ENCODE data around the gene BMPR1B. TPM values are rescaled to one million over a fixed set of nuclear protein-coding genes. Genes with fewer than 3 reads are reported as not detected.
"Not testable (repeated sequence)": the region's sequence is repeated elsewhere in the genome, so short reads cannot be mapped to it uniquely, and the experiment has no call there.

BMPR1B gene
- total RNA-seq, 1 experiment from 2014 or later = 1.7 TPM

GRCh38 chr4:95038791-95039190 lies 281.0 kb downstream of the BMPR1B start:
- DNase-seq (ENCODE audit: low read depth) = peak; percentile 8

GRCh38 chr4:95044324-95044837 lies 286.6 kb downstream of the BMPR1B start:
- no peak for DNase-seq (ENCODE audit: low read depth)

GRCh38 chr4:95045429-95045828 lies 287.7 kb downstream of the BMPR1B start:
- no peak for DNase-seq (ENCODE audit: low read depth)

GRCh38 chr4:95048296-95048695 lies 290.5 kb downstream of the BMPR1B start:
- DNase-seq (ENCODE audit: low read depth) = no peak

GRCh38 chr4:95049551-95050233 lies 291.9 kb downstream of the BMPR1B start:
- DNase-seq (ENCODE audit: low read depth) = no peak

GRCh38 chr4:95050980-95051701 lies 293.4 kb downstream of the BMPR1B start:
- DNase-seq (ENCODE audit: low read depth) = no peak

GRCh38 chr4:95051702-95052020 lies 293.9 kb downstream of the BMPR1B start:
- no peak for DNase-seq (ENCODE audit: low read depth)

GRCh38 chr4:95058991-95059390 lies 301.2 kb downstream of the BMPR1B start:
- DNase-seq (ENCODE audit: low read depth) = no peak

GRCh38 chr4:95059663-95060062 lies 301.9 kb downstream of the BMPR1B start:
- no peak for DNase-seq (ENCODE audit: low read depth)

- DNase-seq (ENCODE audit: low read depth) = no peak
Observed at GRCh38 chr4:95061220-95061619, 303.5 kb downstream of the BMPR1B start.

- not testable (repeated sequence) for DNase-seq (ENCODE audit: low read depth)
Observed at GRCh38 chr4:95061801-95062200, 304.0 kb downstream of the BMPR1B start.

- DNase-seq (ENCODE audit: low read depth) = no peak
Observed at GRCh38 chr4:95066050-95066449, 308.3 kb downstream of the BMPR1B start.

GRCh38 chr4:95068401-95068800 lies 310.6 kb downstream of the BMPR1B start:
- no peak for DNase-seq (ENCODE audit: low read depth)

- DNase-seq (ENCODE audit: low read depth) = no peak
Observed at GRCh38 chr4:95068818-95069478, 311.2 kb downstream of the BMPR1B start.

- no peak for DNase-seq (ENCODE audit: low read depth)
Observed at GRCh38 chr4:95071851-95072250, 314.1 kb downstream of the BMPR1B start.

GRCh38 chr4:95073646-95074045 lies 315.9 kb downstream of the BMPR1B start:
- no peak for DNase-seq (ENCODE audit: low read depth)

GRCh38 chr4:95077864-95078263 lies 320.1 kb downstream of the BMPR1B start:
- no peak for DNase-seq (ENCODE audit: low read depth)

GRCh38 chr4:95080969-95081368 lies 323.2 kb downstream of the BMPR1B start:
- no peak for DNase-seq (ENCODE audit: low read depth)

- DNase-seq (ENCODE audit: low read depth) = no peak
Observed at GRCh38 chr4:95084584-95084983, 326.8 kb downstream of the BMPR1B start.

GRCh38 chr4:95085124-95085833 lies 327.5 kb downstream of the BMPR1B start:
- DNase-seq (ENCODE audit: low read depth) = no peak

- no peak for DNase-seq (ENCODE audit: low read depth)
Observed at GRCh38 chr4:95086551-95086950, 328.8 kb downstream of the BMPR1B start.
